ENCODE data around the gene CEP120.
"Not testable (repeated sequence)": the region's sequence is repeated elsewhere in the genome, so short reads cannot be mapped to it uniquely, and the experiment has no call there.

Gene CEP120

GRCh38 chr5:123438244-123438643 lies 15.0 kb upstream of the CEP120 start:
- DNase-seq, result no peak

- no peak for DNase-seq
These were observed 13.0 kb upstream of the CEP120 start for GRCh38 chr5:123436201-123436600.

GRCh38 chr5:123434796-123435195 lies 11.6 kb upstream of the CEP120 start:
- no peak for DNase-seq

DNA sequence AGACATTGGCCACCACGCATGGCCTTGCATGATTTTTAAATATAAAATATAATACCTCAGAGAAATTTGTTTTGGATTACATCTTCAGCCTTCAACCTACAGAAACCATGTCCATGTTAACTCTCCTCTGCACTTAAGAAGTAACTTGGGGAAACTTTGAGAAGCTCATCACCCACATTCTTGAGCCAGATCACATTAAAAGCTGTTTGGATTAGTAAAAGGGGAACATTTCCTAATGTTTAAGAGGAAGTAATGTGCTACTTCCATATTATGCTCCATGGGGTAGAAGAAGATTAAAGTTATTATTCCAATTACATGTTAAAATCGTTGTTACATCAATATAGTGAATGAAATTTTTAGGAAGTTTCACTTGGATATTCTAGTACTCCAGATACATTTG lies 10.4 kb upstream of the CEP120 start:
- no peak for DNase-seq

DNA sequence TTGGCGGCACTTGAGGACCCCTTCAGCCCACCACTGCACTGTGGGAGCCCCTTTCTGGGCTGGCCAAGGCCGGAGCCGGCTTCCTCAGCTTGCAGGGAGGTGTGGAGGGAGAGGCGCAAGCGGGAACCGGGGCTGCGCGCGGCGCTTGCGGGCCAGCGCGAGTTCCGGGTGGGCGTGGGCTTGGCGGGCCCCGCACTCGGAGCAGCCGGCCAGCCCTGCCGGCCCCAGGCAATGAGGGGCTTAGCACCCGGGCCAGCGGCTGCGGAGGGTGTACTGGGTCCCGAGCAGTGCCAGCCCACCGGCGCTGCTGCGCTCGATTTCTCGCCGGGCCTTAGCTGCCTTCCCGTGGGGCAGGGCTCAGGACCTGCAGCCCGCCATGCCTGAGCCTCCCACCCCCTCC lies 7.2 kb upstream of the CEP120 start:
- not testable (repeated sequence) for DNase-seq

GRCh38 chr5:123429993-123430392 lies 6.8 kb upstream of the CEP120 start:
- peak in 1 of 2 donors; percentile 47 for DNase-seq

DNA sequence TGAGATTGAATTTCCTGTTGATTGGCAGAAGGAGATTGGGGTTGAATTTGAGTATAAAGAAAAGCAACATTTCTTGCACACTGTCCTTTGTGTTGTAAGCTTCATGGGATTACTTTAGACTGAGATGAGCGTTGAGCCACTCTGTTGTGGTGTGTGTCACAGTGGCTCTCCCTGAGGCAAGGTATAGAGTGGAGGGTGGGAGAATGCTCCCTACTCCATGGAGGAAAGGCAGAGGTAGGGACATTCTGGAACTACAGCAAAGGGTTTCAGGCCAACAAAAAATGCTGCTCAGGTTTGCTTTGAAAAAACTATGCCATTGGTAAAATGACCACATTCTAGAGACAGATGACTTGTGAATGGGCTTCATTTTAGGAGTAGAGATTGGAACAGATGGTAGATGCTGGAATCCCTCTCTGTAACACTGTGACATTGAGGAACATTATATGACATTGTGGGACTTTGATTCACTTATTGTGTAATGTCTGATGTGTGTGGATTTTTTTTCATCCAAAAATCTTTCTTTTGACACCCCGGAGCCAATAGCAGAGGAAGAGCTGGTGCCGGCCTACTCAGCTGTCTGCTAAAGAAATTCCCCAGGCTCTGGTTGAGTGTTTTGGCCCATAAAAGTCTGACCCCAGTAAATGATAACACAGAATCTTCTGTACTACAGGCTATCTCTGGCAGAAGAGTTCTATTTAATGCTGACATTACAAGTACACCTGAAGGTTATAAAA lies 6.2 kb upstream of the CEP120 start:
- no peak for DNase-seq

- DNase-seq, result no peak
These were observed 5.5 kb upstream of the CEP120 start for GRCh38 chr5:123428521-123429220.

- DNase-seq, result no peak
These were observed 4.1 kb upstream of the CEP120 start for GRCh38 chr5:123427281-123427680.

DNA sequence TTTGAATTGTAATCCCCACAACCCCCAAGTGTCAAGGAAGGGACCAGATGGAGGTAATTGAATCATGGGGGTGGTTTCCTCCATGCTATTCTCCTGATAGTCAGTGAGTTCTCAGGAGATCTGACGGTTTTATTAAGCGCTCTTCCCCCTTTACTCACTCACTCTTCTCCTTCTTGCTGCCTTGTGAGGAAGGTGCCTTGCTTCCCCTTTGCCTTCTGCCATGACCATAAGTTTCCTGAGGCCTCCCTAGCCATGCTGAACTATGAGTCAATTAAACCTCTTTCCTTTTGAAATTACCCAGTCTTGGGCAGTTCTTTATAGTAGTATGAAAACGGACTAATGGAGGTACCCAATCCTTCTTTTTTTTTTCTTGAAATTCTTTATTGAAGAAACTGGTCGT lies 2.2 kb upstream of the CEP120 start:
- DNase-seq, result no peak

DNA sequence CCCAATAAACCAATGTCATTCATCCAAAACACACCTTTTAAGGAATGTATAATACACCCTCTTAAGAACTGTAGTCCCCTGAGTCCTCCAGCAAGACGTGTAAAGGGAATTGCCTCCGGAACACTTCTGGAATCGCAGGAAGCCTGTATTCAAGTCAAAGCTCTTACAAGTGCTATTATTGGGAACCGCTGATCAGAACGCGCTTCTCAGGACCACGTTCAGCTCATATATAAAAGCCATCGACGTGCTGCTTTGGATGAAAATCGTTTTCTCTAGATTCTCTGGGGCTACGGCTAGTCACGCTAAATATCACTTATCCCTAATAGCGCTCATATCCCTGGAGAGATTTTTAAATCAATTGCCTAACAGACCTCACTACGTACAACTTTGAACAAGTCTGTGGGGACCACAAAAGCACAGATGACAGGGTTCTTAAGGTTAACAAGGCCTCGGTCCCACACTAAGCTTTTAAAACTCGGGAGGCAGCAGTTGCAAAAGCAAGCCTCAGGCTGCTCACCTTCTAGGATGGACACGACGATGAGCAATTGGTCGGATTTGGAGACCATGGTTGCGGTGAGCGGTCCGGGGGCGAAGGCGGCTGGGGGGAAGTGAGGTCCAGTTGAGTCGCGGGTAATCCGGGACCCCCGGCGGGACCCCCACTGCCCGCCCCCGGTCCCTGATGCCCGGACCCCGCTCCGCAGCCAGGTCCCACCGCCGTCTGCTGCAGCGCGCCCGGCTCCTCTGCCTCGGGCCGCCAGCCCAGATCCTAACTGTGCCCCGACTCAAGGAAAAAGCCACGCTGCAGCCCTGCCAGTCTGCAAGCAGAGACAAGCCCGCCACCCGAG lies 548 bp downstream of the CEP120 start:
- peak in 1 of 2 donors; percentile 30 for DNase-seq

DNA sequence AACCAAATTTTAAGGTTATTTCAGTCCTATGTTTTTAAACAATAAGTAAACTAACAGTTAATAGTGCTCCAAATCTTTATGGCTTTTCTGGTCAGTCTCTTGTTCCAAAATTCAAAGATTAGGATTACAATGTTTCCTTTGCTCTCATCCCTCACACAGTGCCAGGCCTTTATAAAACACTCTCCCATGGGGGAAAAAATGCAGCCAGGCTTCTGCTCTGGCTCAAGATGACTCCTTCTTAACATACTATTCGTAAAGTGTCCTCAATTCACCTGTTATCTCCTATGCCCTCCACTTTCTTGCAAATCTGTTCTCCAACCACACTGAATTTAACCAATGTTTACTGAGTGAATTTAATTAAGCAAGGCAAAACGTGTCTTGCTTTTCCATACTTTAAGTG lies 1.4 kb downstream of the CEP120 start:
- DNase-seq, result no peak

DNA sequence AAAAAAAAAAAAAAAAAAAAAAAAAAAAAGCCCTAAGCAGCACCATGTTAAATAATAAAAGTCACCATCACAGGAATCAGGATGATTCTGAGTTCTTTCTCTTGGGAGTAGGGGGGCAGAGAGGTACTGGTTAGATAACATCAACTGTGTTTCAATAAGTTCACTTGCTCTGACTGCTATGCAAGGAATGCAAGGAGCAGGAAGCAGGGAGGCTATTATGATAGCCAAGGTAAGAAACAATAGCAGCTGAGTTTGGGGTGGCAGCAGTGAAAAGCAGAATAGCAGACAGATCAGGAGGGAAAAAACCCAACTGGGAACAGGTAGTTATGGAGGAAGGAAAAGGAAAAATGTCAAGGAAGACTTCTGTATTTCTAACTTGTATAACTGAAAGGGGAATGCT lies 8.2 kb downstream of the CEP120 start:
- DNase-seq, result no peak

- DNase-seq, result no peak
These were observed 11.0 kb downstream of the CEP120 start for GRCh38 chr5:123412206-123412605.

- not testable (repeated sequence) for DNase-seq
These were observed 21.2 kb downstream of the CEP120 start for GRCh38 chr5:123401999-123402398.

- DNase-seq, result no peak
These were observed 21.9 kb downstream of the CEP120 start for GRCh38 chr5:123401320-123401719.

- not testable (repeated sequence) for DNase-seq
These were observed 22.3 kb downstream of the CEP120 start for GRCh38 chr5:123400870-123401291.

GRCh38 chr5:123398058-123398733 lies 25.0 kb downstream of the CEP120 start:
- DNase-seq, result peak in 1 of 2 donors; percentile 53

DNA sequence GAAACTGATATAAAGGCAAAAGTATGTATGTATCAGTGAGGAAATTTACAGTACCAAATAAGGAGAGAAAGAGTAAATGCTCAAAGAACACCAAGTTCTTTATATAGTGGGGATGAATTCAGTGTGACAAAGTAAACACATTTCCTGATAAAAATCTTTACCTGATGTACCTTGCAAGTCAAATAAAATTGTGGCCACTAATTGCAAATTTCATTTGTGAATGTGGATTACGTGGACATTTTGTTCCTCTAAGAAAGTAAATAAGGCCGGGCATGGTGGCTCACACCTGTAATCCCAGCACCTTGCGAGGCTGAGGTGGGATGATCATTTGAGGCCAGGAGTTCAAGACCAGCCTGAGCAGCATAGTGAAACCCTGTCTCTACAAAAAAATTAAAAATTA lies 25.7 kb downstream of the CEP120 start:
- DNase-seq, result no peak

- DNase-seq, result no peak
These were observed 32.2 kb downstream of the CEP120 start for GRCh38 chr5:123391009-123391408.

DNA sequence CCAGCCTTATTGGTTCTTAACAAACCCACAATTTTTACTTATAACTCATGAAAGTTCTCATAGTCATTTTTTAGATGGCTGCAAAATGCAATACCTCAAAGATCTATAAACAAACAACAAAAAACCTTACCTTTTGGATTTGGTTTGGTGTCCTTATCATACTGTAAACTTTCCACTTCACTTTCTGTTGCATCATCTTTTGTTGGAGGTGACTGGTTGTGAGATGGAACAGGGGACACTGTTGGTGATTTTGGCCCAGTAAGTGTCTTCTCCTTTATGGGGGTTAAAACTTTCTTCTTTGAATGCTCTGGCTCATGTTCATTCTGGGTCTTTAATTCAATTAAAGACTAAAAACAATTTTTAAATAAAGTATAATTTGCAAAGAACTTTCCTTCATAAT lies 33.4 kb downstream of the CEP120 start:
- DNase-seq, result no peak

- no peak for DNase-seq
These were observed 35.9 kb downstream of the CEP120 start for GRCh38 chr5:123387313-123387712.

DNA sequence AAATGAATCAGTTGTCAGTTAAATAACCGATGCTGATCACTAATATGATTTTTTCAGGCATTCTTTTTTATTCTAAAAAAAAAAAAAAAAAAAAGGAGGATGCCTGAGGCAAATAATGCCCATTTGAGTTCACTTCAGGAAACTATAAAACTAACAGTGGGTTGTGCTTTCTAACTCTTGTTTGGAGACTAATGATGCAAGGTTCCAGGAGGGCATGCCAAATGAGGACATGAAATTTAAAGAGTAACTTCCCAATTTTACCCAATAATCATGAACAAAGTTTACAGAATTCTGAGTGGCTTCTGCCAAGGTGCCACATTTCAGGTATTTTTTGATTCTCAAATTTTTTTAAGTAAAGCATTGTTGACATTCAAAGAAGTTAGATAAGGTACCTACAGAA lies 41.0 kb downstream of the CEP120 start:
- no peak for DNase-seq

Data from CD4-positive, alpha-beta T cell treated with Interleukin-1 beta for 1 hour (primary cell).